ENCODE data around the gene DHRS1. TPM values are rescaled to one million over a fixed set of nuclear protein-coding genes. Genes with fewer than 3 reads are reported as not detected.

DHRS1 gene
- polyA plus RNA-seq, 2 donors: 92.6 to 97.6 TPM

DNA sequence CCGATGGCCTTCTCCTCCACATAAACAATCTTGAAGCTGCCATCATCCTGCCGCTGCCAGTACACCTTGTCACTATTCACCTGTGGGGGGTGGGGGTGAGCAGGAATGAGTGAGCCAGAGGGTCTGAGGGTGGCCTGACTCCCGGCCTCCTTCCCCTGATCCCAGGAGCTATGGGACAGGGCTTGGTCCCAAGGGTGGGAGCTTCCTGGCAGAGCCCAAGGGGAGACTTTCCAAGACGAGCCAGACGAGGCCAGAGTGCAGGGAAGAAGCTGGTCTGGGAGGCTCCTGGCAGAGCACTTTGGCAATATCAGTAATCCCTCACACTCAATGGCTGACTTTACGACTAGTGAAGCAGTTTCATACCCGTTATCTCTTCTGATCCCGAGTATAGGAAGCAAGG, 44.1 kb downstream of the DHRS1 start:
- no peaks in the 10 kb centered on the region for H3K9me3 ChIP-seq (ENCODE audit: control insufficient read depth in 2 of 2, insufficient read depth in 1 of 2, low read depth in 1 of 2, low read length in 1 of 2)
- 83 to 89% methylated on average over 8 of the region's 8 CpGs for WGBS, 2 donors
- peaks cover 3 to 64% of the 10 kb centered on the region in 2 donors for H3K36me3 ChIP-seq (ENCODE audit: control insufficient read depth in 2 of 2, insufficient read depth in 2 of 2, low read length in 1 of 2)
- no peak overlapping the region for H3K27ac ChIP-seq (ENCODE audit: low read depth in 2 of 2, low read length in 1 of 2)
- H3K4me3 ChIP-seq (ENCODE audit: low read depth in 1 of 2, low read length in 2 of 2): no peak overlapping the region
- peaks cover 2 to 21% of the 10 kb centered on the region in 2 donors for H3K4me1 ChIP-seq (ENCODE audit: control insufficient read depth in 2 of 2, insufficient read depth in 2 of 2, low read length in 1 of 2)
- no peaks in the 10 kb centered on the region for H3K27me3 ChIP-seq (ENCODE audit: control insufficient read depth in 1 of 2, insufficient read depth in 2 of 2, low read length in 2 of 2)

DNA sequence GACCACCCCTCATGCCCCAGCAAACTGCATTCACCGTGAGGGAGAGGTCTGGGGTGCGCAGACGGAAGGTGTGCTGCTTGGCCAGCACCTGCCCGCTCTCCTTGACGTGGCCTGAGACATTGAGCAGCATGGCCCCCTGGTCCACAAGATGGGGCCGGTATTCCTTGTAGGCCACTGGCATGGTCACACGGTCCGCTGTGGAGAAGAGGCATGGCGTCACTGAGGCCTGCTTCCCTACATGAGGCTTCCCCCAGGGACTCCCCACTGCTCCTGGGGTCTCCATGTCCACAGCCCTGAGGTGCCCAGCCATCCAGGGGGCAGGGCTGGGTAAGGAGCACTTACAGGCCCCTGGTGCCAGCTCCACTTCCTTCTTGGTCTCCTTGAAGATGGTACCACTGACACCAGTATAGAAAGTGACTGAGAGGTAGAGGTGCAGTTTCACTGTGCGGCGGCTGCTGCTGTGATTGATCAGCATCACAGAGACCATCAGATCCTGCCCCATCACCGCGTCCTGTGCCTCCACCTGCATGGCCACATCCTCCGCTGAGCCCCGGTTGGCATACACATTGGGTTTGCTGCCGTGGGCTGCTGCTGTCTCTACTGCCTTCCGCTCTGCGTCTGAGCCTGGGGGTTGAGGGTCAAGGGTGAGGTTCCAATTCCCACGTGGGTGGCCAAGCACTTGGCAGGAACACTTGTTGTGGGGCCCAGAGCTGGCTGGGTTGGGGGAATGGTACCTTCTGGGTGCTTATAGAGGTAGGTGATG, 44.8 kb downstream of the DHRS1 start:
- H3K36me3 ChIP-seq (ENCODE audit: control insufficient read depth in 2 of 2, insufficient read depth in 2 of 2, low read length in 1 of 2): peaks cover 3 to 61% of the 10 kb centered on the region in 2 donors
- H3K9me3 ChIP-seq (ENCODE audit: control insufficient read depth in 2 of 2, insufficient read depth in 1 of 2, low read depth in 1 of 2, low read length in 1 of 2): no peaks in the 10 kb centered on the region
- H3K27ac ChIP-seq (ENCODE audit: low read depth in 2 of 2, low read length in 1 of 2): peak overlapping the region in 1 of 2 donors; percentile 6
- H3K4me1 ChIP-seq (ENCODE audit: control insufficient read depth in 2 of 2, insufficient read depth in 2 of 2, low read length in 1 of 2): peaks cover 2 to 15% of the 10 kb centered on the region in 2 donors
- WGBS, 2 donors: 94% methylated on average over 19 of the region's 19 CpGs
- no peak overlapping the region for H3K4me3 ChIP-seq (ENCODE audit: low read depth in 1 of 2, low read length in 2 of 2)
- no peaks in the 10 kb centered on the region for H3K27me3 ChIP-seq (ENCODE audit: control insufficient read depth in 1 of 2, insufficient read depth in 2 of 2, low read length in 2 of 2)

DNA sequence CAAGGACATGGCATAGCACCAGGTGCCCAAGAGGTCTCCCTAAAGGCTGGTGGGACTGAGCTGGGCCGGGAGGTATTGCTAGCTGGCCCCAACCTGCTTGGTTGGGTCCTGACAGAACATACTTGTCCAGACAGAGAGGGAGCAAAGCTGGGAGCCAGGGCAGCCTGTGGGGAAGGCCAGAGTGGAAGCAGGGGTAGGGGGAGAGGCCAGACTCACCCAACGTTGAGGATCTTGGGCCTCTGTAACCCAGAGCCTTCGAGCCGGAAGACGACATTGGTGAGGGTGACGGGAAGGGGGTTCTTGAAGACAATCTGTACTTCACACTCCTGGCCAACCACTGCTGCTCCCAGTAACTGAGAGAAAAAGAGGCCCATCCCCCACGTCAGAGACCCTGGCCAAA, 45.6 kb downstream of the DHRS1 start:
- Histone ChIP-seq H3K27ac (ENCODE audit: low read depth in 2 of 2, low read length in 1 of 2) (no peak overlapping the region), H3K9me3 (ENCODE audit: control insufficient read depth in 2 of 2, insufficient read depth in 1 of 2, low read depth in 1 of 2, low read length in 1 of 2) (no peaks in the 10 kb centered on the region), H3K27me3 (ENCODE audit: control insufficient read depth in 1 of 2, insufficient read depth in 2 of 2, low read length in 2 of 2) (no peaks in the 10 kb centered on the region), H3K4me1 (ENCODE audit: control insufficient read depth in 2 of 2, insufficient read depth in 2 of 2, low read length in 1 of 2) (peaks cover 0 to 11% of the 10 kb centered on the region in 2 donors), H3K36me3 (ENCODE audit: control insufficient read depth in 2 of 2, insufficient read depth in 2 of 2, low read length in 1 of 2) (peaks cover 7 to 62% of the 10 kb centered on the region in 2 donors), H3K4me3 (ENCODE audit: low read depth in 1 of 2, low read length in 2 of 2) (no peak overlapping the region)
- WGBS, 2 donors: 80 to 82% methylated on average over 7 of the region's 7 CpGs

DNA sequence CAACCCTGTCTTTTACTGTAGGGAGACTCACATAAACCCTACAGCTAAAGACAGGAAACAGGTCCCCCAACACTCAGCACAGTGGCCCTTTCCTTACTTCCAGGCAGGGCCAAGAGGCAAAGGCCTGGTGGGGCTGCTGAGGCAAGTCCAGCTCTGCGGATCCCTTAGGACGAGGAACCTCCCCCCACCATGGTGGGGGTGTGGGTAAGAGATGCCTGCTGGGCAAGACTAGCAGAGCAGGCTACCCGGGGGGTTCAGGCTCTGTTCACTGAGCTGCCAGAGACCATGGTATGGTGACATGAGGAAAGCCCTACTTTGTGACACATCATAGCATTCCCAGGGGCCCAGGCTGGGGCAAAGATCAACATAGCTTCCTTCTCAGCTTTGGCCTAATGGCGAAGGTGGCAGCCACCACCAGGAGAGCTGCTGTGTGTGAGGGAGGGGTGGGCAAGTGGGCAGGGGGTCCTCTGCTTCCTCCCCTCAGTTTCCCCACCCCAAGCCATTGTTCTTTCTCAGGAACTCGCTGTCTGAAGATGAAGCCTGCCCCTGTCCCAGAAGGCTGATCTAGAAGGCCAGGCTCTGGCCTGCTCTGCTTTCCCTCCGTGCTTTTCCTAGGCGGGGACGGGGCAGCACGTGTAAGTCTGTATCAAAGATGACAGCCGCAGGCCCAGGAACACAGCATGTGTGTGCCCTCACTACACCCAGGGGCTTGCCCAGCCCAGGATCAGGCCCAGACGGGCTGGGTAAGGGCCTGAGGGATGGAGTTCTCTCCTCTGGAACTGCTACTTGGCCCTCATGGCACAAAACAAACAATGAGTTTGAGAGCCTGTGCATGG, 47.1 kb downstream of the DHRS1 start:
- Histone ChIP-seq H3K27me3 (ENCODE audit: control insufficient read depth in 1 of 2, insufficient read depth in 2 of 2, low read length in 2 of 2) (no peaks in the 10 kb centered on the region), H3K4me1 (ENCODE audit: control insufficient read depth in 2 of 2, insufficient read depth in 2 of 2, low read length in 1 of 2) (peaks cover 0 to 4% of the 10 kb centered on the region in 2 donors), H3K9me3 (ENCODE audit: control insufficient read depth in 2 of 2, insufficient read depth in 1 of 2, low read depth in 1 of 2, low read length in 1 of 2) (no peaks in the 10 kb centered on the region), H3K4me3 (ENCODE audit: low read depth in 1 of 2, low read length in 2 of 2) (no peak overlapping the region), H3K36me3 (ENCODE audit: control insufficient read depth in 2 of 2, insufficient read depth in 2 of 2, low read length in 1 of 2) (peaks cover 7 to 55% of the 10 kb centered on the region in 2 donors), H3K27ac (ENCODE audit: low read depth in 2 of 2, low read length in 1 of 2) (peak overlapping the region in 1 of 2 donors; percentile 37)
- WGBS, 2 donors: 70 to 72% methylated on average over 11 of the region's 11 CpGs

DNA sequence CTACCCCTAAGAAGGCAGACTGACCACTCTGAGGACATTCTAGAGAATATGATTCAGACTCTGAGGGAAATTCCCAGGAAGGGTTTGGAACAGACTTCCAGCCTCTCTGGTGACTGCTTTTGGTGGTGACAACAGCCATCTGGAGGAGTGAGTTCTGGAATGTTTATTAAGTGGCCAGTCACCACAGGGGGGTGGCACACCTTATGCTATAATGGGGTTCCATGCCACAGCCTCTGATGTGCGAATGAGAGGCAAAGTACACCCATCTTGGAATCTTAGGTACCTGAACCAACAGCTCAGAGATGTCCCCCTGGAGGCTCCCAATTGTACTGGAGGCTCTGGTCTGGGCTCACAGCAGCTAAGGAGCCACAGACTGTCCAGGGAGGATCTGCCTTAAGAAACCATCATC, 47.7 kb downstream of the DHRS1 start:
- Histone ChIP-seq H3K36me3 (ENCODE audit: control insufficient read depth in 2 of 2, insufficient read depth in 2 of 2, low read length in 1 of 2) (peaks cover 7 to 53% of the 10 kb centered on the region in 2 donors), H3K4me3 (ENCODE audit: low read depth in 1 of 2, low read length in 2 of 2) (no peak overlapping the region), H3K27ac (ENCODE audit: low read depth in 2 of 2, low read length in 1 of 2) (peak overlapping the region in 1 of 2 donors; percentile 37), H3K4me1 (ENCODE audit: control insufficient read depth in 2 of 2, insufficient read depth in 2 of 2, low read length in 1 of 2) (peaks cover 0 to 4% of the 10 kb centered on the region in 2 donors), H3K9me3 (ENCODE audit: control insufficient read depth in 2 of 2, insufficient read depth in 1 of 2, low read depth in 1 of 2, low read length in 1 of 2) (no peaks in the 10 kb centered on the region), H3K27me3 (ENCODE audit: control insufficient read depth in 1 of 2, insufficient read depth in 2 of 2, low read length in 2 of 2) (no peaks in the 10 kb centered on the region)
- 92 to 94% methylated on average over 1 of the region's 1 CpG for WGBS, 2 donors

DNA sequence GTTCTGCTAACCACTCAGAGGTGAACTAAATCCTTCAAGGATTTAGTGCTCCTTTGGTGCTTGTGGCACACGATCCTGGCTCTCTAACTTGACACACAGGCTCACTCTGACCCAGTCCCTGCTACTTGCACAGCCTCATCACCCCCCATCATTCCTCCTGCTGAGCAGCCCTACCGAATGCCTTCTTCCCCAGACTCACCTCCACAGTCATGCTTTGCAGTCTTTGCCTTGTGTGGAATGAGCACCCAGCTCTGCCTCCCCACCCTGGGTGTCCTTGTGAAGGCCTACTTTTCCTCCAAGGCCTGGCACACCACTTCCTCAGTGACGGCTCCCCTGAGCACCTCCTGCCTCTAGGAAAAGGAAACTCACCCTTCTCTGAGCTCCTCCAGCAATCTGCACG, 49.2 kb downstream of the DHRS1 start:
- no peaks in the 10 kb centered on the region for H3K27me3 ChIP-seq (ENCODE audit: control insufficient read depth in 1 of 2, insufficient read depth in 2 of 2, low read length in 2 of 2)
- peaks cover 0 to 4% of the 10 kb centered on the region in 2 donors for H3K4me1 ChIP-seq (ENCODE audit: control insufficient read depth in 2 of 2, insufficient read depth in 2 of 2, low read length in 1 of 2)
- no peak overlapping the region for H3K4me3 ChIP-seq (ENCODE audit: low read depth in 1 of 2, low read length in 2 of 2)
- WGBS, 2 donors: 61 to 72% methylated on average over 4 of the region's 4 CpGs
- H3K9me3 ChIP-seq (ENCODE audit: control insufficient read depth in 2 of 2, insufficient read depth in 1 of 2, low read depth in 1 of 2, low read length in 1 of 2): no peaks in the 10 kb centered on the region
- peaks cover 7 to 40% of the 10 kb centered on the region in 2 donors for H3K36me3 ChIP-seq (ENCODE audit: control insufficient read depth in 2 of 2, insufficient read depth in 2 of 2, low read length in 1 of 2)
- peak overlapping the region in 1 of 2 donors; percentile 33 for H3K27ac ChIP-seq (ENCODE audit: low read depth in 2 of 2, low read length in 1 of 2)

DNA sequence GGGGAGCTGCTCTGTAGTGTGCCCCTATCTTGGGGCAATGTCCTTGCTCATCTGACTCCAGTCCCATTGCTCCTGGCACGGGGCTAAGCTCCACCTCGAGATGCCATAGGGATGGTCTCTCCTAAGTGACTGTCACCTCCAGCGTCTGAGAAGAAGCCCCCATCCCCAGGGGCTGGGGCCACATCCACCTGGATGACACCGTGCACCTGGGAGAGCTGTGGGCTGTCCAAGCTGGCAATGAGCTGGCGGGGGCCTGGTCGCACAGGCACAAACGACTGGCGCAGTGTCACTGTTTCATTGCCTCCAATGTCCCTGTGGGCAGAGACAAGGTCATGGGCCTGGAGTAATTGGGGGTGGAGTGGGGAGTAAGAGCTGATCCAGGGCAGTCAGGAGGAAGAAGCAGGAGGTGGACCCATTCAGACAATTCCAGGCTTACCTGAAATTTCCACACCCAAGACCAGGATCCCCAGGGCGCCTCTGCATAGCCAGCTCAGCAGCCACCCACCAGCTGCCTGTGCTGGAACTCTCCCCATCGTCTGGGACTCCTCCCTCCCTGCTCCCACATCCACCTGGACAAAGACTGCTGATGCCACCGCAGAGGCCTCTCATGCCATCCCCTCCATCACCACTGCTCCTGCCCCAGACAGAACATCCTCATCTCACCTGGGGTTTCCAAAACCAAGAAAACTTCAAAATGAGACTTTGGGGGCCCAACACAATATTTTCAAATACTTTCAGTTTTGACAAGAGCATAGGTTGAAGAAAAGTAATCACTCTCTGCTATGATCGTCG, 50.2 kb downstream of the DHRS1 start:
- Histone ChIP-seq H3K36me3 (ENCODE audit: control insufficient read depth in 2 of 2, insufficient read depth in 2 of 2, low read length in 1 of 2) (peaks cover 3 to 31% of the 10 kb centered on the region in 2 donors), H3K4me1 (ENCODE audit: control insufficient read depth in 2 of 2, insufficient read depth in 2 of 2, low read length in 1 of 2) (peaks cover 0 to 4% of the 10 kb centered on the region in 2 donors), H3K27me3 (ENCODE audit: control insufficient read depth in 1 of 2, insufficient read depth in 2 of 2, low read length in 2 of 2) (no peaks in the 10 kb centered on the region), H3K9me3 (ENCODE audit: control insufficient read depth in 2 of 2, insufficient read depth in 1 of 2, low read depth in 1 of 2, low read length in 1 of 2) (no peaks in the 10 kb centered on the region), H3K27ac (ENCODE audit: low read depth in 2 of 2, low read length in 1 of 2) (no peak overlapping the region), H3K4me3 (ENCODE audit: low read depth in 1 of 2, low read length in 2 of 2) (no peak overlapping the region)
- WGBS, 2 donors: 72 to 76% methylated on average over 13 of the region's 13 CpGs

DNA sequence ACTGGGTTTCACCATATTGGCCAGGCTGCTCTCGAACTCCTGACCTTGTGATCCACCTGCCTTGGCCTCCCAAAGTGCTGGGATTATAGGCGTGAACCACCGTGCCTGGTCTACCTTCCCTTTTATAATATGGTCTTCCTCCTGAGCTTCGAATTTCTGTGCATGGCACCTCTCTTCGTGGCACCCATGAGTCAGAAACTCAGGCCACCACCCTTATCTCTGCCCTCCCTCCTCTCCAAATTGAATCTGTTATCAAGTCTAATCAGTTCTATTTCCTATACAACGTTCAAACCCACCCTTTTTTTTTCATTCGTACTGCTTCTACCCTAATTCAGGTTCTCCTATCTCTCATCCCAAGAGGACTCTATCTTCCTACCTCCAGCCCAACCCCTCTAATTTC, 52.2 kb downstream of the DHRS1 start:
- H3K4me3 ChIP-seq (ENCODE audit: low read depth in 1 of 2, low read length in 2 of 2): no peak overlapping the region
- WGBS, 2 donors: 67 to 74% methylated on average over 7 of the region's 7 CpGs
- no peaks in the 10 kb centered on the region for H3K27me3 ChIP-seq (ENCODE audit: control insufficient read depth in 1 of 2, insufficient read depth in 2 of 2, low read length in 2 of 2)
- H3K4me1 ChIP-seq (ENCODE audit: control insufficient read depth in 2 of 2, insufficient read depth in 2 of 2, low read length in 1 of 2): peaks cover 0 to under 1% of the 10 kb centered on the region in 2 donors
- H3K27ac ChIP-seq (ENCODE audit: low read depth in 2 of 2, low read length in 1 of 2): peak overlapping the region in 1 of 2 donors; percentile 3
- H3K36me3 ChIP-seq (ENCODE audit: control insufficient read depth in 2 of 2, insufficient read depth in 2 of 2, low read length in 1 of 2): peaks cover 3 to 18% of the 10 kb centered on the region in 2 donors
- no peaks in the 10 kb centered on the region for H3K9me3 ChIP-seq (ENCODE audit: control insufficient read depth in 2 of 2, insufficient read depth in 1 of 2, low read depth in 1 of 2, low read length in 1 of 2)

DNA sequence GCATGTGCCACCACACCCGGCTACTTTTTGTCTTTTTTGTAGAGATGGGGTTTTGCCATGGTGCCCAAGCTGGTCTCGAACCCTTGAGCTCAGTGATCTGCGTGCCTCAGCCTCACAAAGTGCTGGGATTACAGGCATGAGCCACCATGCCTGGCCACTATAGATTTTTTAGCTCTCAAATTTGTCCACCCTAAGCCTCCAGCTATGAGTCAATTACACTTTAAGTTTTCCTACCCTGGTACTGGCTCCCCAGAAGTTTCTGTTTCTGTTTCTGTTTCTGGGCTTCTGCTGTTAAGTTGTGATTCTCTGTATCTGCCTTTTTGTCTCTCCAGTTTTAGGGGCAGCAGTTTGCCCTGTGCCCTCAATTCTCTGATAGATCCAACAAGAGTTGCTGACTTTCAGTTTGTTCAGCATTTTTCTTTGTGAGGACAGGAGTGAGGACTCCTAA, 52.8 kb downstream of the DHRS1 start:
- Histone ChIP-seq H3K36me3 (ENCODE audit: control insufficient read depth in 2 of 2, insufficient read depth in 2 of 2, low read length in 1 of 2) (peaks cover 3 to 11% of the 10 kb centered on the region in 2 donors), H3K27me3 (ENCODE audit: control insufficient read depth in 1 of 2, insufficient read depth in 2 of 2, low read length in 2 of 2) (no peaks in the 10 kb centered on the region), H3K4me3 (ENCODE audit: low read depth in 1 of 2, low read length in 2 of 2) (no peak overlapping the region), H3K4me1 (ENCODE audit: control insufficient read depth in 2 of 2, insufficient read depth in 2 of 2, low read length in 1 of 2) (no peaks in the 10 kb centered on the region), H3K27ac (ENCODE audit: low read depth in 2 of 2, low read length in 1 of 2) (peak overlapping the region in 1 of 2 donors; percentile 28), H3K9me3 (ENCODE audit: control insufficient read depth in 2 of 2, insufficient read depth in 1 of 2, low read depth in 1 of 2, low read length in 1 of 2) (no peaks in the 10 kb centered on the region)
- 61 to 77% methylated on average over 3 of the region's 3 CpGs for WGBS, 2 donors
